Renal pelvis (tissue), 4 donors: ENCODE measurements around the gene FOXJ3. TPM values are rescaled to one million over a fixed set of nuclear protein-coding genes. Genes with fewer than 3 reads are reported as not detected.

Experiments
- DNase-seq: peaks from one replicate; pipeline ENCODE4 v3.0.0-alpha.2; 2013
- polyA plus RNA-seq, 3 donors: library from polyadenylated mRNA; unstranded; fragments of 120-200 nt; gene quantifications; one replicate each; pipeline ENCODE4 v1.2.1, GENCODE V29; 2013; ENCODE audit not compliant: insufficient read length in 3 of 3

FOXJ3 gene
- polyA plus RNA-seq, 3 donors: 35.7 to 50.6 (median 44.8) TPM

DNA sequence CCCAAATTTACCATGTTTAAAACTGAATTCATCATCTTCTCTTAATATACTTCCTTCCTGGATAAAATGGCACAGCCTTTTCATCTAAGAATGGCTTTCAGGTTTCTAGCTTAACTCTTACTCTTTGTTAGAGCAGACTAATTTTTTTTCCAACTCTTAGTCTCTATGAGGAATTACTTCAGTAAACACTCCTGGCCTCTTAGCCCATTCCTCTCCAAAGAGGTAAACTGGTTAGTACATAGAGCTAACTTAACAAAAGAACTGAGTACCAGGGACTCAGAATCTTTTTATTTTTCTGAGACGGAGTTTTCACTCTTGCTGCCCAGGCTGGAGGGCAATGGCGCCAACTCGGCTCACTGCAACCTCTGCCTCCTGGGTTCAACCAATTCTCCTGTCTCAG lies 21.1 kb downstream of the FOXJ3 start:
- DNase-seq: no peak

DNA sequence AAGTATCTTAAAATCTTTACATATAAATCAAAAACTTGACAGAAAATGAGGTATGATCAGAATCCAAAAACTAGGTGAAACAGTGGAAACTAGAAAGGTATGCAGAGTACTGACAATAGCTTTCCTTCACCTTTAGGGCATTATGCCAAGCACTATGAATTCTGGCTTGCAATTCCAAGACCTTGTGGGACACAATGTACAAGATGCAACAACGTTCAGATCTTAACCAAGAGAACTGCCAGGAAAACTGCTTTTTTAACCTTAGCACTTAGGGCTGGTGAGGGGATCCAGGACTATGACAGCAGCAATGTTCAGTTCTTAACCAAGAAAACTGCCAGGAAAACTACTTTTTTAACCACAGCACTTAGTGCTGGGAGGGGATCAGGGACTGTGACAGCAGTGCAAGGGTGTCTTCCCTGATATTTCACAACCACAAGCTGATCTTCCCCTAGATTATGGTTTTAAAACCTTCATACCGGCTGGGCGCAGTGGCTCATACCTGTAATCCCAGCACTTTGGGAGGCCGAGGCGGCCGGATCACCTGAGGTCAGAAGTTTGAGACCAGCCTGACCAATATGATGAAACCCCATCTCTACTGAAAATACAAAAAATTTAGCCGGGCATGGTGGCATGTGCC lies 22.3 kb downstream of the FOXJ3 start:
- no peak for DNase-seq

DNA sequence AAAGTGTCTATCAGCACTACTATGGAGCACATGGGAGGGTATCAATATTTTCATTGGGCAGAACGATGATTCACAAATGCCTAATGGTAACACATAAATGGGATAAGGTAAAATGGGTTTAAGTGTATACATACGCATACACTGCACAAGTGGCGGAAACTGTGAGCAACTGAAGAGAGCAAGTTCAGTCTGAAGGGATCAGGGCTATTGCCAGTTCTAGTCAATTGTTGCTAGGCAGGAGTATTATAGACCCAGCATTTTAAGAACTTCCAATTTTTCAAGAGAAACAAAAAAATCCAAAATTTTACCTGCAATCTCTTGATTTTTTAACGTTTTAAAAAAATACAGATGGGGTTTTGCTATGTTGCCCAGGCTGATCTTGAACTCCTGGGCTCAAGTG lies 23.1 kb downstream of the FOXJ3 start:
- no peak for DNase-seq

DNA sequence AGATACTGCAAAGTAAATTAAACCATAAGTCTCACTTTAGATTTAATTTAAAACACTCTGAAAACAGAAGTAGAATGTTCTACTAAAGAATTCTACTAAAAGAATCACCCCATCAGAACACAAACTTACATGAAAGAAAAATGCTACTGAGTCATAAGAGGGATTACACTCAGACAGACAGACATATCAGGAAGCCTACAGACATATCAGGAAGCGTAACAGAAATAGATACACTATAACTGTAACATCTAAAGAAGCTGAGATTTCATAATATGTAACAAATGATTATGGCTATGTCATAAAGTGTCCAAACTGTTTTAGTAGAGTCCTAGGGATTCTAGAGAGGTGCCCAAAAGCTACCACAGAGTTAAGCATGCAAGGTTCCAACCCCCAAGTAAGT lies 23.9 kb downstream of the FOXJ3 start:
- no peak for DNase-seq

DNA sequence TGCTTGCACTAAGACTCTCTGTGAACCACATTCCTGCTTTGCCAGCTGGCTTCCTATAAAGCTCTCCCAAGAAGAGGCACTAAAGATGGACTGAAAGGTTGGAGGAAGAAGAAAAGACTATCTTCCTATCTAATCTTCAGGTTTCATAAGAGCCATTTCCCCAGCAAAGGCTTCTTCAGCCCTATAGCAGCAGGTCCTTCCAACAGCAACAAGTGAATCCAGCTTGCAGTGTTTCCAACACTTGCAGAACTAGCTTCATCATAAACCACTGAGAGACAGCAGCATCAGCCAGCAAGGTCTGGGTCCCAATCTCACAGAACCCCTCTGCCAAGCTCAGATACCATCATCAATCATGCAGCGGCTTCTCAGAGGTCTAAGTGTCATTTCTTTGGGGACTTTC lies 28.1 kb downstream of the FOXJ3 start:
- no peak for DNase-seq

DNA sequence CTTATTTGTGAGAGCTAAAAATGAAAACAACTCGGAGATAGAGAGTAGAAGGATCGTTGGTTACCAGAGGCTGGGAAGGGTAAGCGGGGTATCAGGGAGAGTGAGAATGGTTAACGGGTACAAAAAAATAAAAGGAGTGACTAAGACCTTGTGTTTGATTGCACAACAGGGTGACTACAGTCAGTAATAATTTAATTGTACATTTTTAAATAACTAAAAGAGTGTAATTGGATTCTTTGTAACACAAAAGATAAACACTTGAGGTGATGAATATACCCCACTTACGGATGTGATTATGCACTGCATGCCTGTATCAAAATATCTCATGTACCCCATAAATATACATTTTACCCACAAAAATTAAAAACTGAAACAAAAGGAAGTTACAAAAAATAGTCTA lies 29.4 kb downstream of the FOXJ3 start:
- no peak for DNase-seq

DNA sequence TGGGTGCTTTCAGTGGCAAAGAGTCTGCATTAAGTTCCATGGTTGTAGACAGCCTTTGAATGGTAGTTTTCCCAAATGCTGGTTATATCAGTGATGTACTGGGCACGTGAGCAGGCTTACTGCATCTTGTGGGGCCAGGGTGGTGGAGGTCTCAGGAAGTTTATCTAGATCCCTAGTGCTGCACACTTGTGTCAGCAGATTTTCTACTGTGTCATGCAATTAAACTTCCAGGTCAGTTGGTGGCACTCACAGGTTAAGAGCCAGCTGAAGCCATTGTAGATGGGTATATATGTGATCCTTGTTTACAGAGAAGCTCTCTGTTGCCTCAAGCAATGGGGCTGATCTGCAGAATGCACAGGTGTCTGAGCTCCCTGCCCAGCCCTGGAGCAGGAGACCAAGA lies 33.0 kb downstream of the FOXJ3 start:
- DNase-seq: no peak

DNA sequence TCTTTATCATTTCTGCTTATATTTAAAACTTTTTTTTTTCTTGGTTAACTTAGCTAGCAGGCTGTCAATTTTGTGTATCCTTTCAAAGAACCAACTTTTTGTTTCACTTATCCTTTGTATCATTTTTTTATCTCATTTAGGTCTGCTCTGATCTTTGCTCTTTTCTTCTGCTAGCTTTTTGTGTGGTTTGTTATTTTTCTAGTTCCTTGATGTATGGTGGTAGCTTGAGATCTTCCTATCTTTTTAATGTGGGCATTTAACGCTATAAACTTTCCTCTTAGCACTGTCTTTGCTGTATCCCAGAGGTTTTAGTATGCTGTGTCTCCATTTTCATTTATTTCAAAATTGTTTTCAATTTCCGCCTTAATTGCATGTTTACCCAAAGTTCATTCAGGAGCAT lies 36.5 kb downstream of the FOXJ3 start:
- no peak for DNase-seq

DNA sequence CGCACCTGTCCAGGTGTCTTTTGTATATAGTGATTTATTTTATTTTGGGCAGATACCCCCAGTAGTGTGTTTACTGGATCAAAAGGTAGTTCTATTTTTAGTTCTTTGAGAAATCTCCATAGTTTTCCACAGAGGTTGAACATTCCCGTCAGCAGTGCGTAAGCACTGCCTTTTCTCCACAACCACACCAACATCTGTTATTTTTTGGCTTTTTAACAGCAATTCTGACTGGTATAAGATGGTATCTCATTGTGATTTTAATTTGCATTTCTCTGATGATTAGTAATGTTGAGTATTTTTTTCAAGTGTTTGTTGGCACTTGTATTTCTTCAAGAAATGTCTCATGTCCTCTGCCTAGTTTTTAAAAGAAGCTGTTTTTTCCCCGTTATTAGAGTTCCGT lies 39.2 kb downstream of the FOXJ3 start:
- DNase-seq: no peak

DNA sequence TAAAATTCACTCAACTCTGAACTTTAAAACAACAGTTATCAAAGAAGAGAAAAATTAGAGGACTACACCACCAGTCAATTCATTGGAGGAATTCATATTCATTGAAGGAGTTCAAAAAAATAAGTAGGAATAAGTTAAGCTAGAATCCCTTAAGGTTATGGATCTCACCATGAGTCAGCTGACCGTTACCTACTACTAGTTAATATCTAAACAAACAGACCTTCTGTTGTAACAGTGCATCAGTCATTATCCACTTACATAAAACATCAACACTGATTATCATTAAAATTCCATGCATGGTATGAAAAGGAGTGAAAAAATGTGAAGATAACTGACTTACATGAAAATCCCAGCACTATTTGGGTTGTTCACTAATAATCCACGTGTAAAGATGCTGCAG lies 44.9 kb downstream of the FOXJ3 start:
- no peak for DNase-seq

DNA sequence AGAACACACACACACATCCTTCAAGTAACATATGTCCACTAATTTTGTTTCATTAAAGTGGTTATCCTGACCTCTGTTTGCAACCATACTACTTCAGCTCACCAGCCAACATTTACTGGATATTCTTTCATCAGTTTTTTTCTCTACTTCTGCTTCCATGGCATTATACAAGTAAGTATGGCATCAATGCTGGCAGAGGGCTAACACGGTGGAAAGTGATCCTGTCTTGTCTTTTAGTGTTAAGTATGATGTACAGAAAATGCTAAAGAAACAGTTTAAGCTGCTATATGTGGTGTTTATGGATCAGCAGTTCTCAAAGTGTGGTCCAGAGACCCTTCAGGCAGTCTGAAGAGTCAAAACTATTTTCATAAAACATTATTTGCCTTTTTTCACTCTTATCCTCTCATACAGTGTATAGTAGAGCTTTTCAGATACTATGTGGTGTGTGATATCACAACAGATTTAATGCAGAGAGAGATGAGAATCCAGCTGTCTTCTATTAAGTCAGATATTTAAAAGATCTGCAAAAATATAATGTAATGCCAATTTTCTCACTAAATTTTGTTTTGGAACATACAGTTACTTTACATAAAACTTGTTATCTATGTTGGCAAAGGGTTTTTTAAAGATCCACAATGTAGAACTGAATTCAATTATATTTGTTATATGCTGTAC lies 46.6 kb downstream of the FOXJ3 start:
- no peak for DNase-seq

DNA sequence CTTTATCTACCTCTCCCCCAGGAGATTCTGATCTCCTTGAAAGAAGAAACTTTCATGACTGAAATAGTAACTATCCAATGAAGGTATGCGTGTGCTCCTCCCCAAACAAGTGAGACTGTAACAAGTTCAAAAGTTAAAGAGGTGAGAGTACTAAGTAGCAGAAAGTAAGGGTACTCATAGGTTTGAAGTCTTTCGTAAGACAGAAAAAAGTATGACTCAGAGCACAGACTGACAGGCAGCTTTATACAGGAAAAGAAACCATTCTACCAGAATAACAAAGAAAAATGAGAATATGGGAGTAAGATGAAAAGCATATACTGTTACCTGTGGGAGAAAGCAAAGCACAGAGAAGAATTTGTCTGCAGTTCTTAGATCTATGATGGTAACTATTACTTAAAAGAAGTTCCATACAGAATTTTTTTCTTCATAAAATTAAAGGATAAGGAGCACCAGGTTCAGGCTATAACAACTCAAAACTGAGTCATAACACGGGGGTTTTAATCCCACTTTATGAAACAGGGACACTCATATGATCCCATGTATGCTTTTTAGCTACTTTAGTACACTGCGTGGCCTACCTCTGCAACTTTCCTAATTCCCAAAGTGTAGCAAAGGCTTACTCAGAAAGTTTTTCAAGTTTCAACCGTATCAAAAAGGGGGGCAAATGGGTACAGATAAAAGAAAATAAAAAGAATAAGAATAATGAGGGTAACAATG lies 52.0 kb downstream of the FOXJ3 start:
- DNase-seq: no peak

DNA sequence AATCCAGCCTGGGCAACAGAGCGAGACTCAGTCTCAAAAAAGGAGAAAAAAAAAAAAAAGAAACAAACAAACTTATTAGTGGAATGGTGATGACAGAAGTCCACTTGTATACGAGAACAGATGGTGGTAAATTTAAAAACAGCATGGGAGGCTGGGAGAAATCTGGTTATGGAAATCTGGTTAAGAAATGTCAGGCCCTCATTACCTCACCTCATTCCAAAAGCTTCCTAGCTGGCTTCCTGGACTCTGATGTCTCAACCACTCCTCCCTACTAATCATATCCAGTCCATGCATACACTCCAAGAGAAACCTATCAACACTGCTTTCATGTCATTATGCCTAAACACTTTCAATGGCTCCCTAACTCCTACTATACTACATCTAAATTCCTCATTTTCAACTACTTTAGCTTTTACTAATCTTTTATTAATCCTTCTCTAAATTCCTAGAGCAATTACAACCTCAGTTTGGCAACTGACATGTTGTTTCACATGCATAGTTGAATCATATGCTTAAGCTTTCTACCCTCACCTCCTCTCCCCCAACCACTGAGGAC lies 52.9 kb downstream of the FOXJ3 start:
- DNase-seq: no peak

DNA sequence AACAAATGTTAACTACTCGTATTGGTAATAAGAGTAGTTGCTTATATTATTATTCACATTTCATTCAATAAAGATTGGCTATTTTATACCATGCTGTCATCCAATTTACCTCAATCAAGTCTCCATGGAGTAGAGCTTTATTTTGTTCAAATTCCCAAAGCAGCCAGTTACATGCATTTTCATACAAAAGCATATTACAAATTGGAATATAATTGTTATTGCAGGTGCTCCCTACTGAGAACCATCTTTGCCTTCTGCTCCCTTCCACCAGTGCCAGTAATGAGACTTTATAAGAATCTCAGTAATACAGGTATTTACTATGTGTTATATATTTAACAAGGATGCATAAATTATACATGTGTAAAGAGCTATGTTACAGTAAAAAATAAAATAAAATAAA lies 54.2 kb downstream of the FOXJ3 start:
- no peak for DNase-seq

DNA sequence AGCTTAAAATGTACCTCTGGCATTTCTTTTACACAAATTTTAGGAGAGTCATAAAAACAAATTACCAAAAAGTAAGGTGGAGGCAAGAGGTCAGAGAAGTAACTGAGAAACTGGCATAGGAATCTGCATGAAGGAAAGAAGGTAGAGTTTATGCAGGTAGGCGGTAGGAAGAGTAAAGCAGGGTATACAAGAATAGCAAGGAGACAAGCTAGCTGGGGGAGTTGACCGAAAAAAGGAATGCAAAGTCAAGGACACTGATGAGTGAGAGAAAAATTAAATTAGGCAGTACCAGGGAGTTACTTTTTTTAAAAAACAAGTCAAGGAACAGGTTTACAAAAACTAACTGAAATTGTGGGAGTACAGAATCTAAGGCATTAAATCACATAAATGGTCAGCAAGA lies 56.0 kb downstream of the FOXJ3 start:
- DNase-seq: no peak

DNA sequence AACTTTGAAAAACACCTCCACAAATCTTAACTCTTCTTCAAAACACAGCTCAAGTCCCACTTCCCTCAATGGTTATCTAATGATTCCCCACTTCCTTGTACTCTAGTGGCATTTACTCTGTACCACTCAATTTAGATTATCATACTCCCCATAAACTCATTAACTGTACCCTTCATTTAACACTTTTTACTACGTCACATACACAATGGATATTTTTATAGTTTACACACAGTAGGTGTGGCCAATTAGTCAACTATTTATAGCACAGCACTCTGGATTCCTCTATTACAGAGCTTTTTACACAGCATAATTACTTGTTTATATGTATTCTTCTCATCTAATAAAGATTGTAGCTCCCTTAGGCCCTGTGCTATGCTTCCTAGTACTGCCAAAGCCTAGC lies 62.1 kb downstream of the FOXJ3 start:
- no peak for DNase-seq

DNA sequence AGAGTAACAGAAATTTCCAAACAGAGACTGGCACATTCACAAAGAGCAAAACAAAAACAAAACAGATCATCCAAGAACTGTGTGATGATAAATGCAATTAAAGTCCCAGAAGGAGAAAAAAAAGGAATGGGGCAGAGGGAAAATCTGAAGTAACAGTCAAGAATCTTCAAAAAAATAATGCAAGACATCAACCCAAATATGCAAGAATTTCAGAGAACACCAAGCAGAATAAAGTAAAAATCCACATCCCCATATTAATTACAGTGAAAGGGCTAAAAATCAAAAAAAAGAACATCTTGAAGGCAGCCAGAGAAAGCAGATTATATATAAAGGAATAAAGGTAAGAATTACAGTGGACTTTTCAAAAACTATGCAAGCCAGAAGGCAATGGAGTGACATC lies 67.1 kb downstream of the FOXJ3 start:
- DNase-seq: no peak

DNA sequence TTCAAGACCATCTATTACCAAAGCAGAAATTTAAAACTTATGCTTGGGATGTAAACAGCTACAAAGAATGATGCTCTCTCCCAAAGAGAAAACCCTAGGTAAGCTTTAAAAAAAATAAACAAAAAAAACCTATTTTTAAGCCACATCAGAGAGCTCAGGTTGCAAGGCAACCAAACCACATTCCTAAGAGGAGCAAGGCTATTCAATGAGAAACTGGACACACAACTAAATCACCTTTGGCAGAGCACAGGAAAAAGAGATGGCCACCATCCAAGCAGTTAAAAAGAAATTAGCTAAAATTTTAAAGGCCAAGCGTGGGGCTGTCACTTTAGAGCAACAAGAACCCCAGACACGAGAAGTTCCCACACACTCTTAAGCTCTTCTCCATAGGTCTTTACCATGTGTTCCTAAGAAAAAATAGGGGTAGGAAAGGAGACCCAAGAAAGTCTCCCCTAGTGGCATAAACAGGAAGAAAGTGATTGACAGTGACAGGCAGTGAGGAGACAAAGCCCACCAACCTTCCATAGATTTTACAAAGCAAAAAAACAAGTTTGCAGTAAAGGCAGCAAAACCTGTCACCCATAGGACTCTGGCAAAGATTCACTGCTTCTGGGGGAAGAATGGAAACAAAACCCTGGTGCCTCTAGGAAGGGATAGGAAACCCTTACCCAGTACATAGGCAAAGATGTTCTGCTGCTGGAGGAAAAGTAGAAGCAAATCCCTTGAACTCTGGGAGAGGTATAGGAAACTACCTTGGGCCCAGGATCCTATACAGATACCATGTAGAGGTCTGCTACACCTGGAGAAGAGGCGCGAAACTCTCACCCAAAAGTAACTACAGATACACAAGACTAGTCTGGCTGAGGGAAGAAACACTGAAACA lies 68.5 kb downstream of the FOXJ3 start:
- peak; percentile 45 for DNase-seq

DNA sequence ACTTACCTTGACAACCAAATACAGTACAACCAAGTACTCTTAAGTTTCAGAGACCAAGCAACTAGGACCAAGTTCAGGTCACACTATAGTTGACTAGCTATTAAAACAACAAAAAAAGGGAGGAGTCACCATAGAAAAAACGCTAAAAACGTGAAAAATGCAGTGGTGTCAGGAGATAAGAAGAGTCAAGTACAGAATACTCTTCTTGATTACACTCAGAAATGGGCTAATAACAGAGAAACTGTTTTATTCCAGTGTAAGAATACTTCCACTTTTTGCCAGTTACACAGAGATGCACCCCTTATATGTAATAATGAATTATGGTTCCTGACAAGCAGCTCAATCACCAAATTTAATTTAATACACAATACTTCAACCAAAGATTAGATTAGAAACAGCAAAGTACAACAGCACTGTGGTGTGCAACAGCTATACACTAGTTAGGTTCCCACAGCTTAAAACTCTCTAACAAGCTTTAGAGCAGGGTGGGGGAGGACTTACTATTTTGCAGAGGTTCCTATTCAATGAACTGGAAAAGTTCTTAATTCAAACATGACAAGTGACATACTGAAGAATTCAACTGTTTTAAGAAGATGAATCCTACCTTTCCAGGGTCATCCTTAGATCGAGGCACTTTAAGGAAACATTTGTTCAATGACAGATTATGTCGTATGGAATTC lies 70.4 kb downstream of the FOXJ3 start:
- no peak for DNase-seq

DNA sequence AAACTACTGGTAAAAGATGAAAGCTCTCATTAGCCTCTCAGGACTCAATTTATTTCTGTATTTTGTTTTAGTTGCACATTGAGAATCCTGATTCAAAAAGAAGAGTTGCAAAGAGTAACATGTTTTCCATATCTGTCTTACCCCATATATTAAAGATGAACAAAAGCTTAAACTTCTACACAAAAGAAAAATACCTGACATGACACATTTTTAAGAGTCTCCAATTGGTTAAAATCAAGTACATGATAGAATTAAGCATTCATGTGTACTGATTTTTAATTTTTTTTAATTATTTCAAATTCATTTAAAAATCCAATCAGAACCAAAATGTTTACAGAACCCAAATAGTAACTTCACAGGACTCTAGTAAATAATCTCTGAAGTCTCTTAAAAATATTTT lies 72.0 kb downstream of the FOXJ3 start:
- no peak for DNase-seq

DNA sequence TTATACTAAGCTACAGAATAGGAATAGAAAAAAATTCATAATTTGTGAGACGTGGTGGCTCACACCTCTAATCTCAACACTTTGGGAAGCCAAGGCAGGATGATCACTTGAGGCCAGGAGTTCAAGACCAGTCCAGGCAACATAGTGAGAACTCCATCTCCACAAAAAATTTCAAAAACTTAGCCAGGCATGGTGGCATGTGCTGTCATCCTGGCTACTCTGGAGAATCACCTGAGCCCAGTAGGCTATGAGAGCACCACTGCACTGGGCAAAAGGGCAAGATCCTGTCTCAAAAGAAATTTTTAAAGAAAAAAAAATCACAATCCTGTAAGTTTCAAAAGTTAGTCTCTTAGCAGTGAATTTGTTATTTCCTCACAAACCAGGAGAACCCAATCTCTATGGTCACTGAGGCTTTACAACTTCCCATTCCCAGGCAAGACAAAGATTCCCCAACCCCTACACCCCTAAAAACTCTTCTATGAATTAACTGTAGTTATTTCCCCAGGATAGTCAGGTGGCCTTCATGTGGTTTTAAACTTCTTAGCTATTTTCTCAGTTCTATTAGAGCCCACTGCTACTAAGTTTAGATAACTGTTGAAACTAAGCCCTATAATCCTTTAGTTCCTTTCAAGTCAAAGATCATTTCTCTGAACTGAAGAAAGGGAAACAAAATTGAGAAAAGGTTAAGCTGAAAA lies 74.5 kb downstream of the FOXJ3 start:
- DNase-seq: no peak
